SK-N-SH treated with all-trans-retinoic acid at 6 μM for 48 hours (cell line): ENCODE results near the gene IRAG1.

Experiments
- CSRNP3 ChIP-seq: fragments of 250-450 bp; sonication (Bioruptor Pico); IDR thresholded peaks from 2 replicates; pipeline ENCODE4 v1.5.1; 2021; ENCODE audit warnings: mild to moderate bottlenecking, moderate library complexity
- GLIS3 ChIP-seq: fragments of 250-450 bp; sonication (Bioruptor Pico); IDR thresholded peaks from 2 replicates; pipeline ENCODE4 v1.5.0; 2020; ENCODE audit warnings: mild to moderate bottlenecking, moderate library complexity
- OSR1 ChIP-seq: fragments of 250-450 bp; sonication (Bioruptor Pico); IDR thresholded peaks from 2 replicates; pipeline ENCODE4 v1.8.0; 2022; ENCODE audit warnings: moderate library complexity, mild to moderate bottlenecking, inconsistent platforms
- POU6F1 ChIP-seq: fragments of 250-450 bp; sonication (Bioruptor Pico); IDR thresholded peaks from 2 replicates; pipeline ENCODE4 v1.8.0; 2021; ENCODE audit warnings: low read depth, mild to moderate bottlenecking, moderate library complexity, borderline replicate concordance
- RARB ChIP-seq: fragments of 250-450 bp; sonication (Bioruptor Pico); IDR thresholded peaks from 2 replicates; pipeline ENCODE4 v1.8.0; 2021; ENCODE audit warnings: mild to moderate bottlenecking, moderate library complexity
- TCF4 ChIP-seq: fragments of 250-450 bp; sonication (Bioruptor Pico); IDR thresholded peaks from 2 replicates; pipeline ENCODE4 v1.8.0; 2021; ENCODE audit warnings: mild to moderate bottlenecking, moderate library complexity, borderline replicate concordance
- ZC3H10 ChIP-seq: fragments of 250-450 bp; sonication (Bioruptor Pico); IDR thresholded peaks from 2 replicates; pipeline ENCODE4 v1.5.1; 2021; ENCODE audit warnings: mild to moderate bottlenecking, moderate library complexity
- ZNF70 ChIP-seq: fragments of 450-650 bp; formaldehyde crosslinking; IDR thresholded peaks from 2 replicates; pipeline ENCODE4 v1.5.0; 2020; ENCODE audit warnings: mild to moderate bottlenecking, moderate library complexity
- ZNF8 ChIP-seq: fragments of 450-650 bp; formaldehyde crosslinking; IDR thresholded peaks from 2 replicates; pipeline ENCODE4 v1.5.0; 2020; ENCODE audit warnings: mild to moderate bottlenecking, moderate library complexity
- TF ChIP-seq, protein P1 (sequence below): fragments of 250-450 bp; sonication (Bioruptor Pico); IDR thresholded peaks from 2 replicates; pipeline ENCODE4 v1.8.0; 2020; ENCODE audit warnings: mild to moderate bottlenecking, moderate library complexity, borderline replicate concordance

DNA sequence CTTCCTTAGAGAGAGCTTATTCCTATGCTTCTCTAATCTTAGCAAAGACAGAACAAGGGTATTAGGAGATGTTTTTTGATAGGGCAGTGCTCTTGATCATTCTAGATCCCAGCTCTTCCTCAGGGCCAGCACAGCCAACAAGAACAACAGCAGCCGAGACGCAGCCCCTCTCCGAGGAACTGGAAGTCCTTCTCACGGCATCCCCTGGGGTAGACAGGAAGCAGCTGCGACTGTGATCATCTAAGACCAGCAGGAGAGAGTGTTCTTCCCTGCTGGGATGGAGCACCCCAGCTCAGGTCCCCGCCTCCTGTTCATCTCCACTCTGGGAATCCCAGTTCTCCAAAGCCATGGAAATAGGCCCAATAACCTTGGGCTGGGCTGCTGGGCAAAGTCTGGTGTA lies 29.6 kb downstream of the IRAG1 start:
- TF ChIP-seq OSR1 (CRISPR knock-in tag) = no peak
- no peak for TF ChIP-seq RARB (CRISPR knock-in tag)
- no peak for TF ChIP-seq POU6F1
- no peak for TF ChIP-seq CSRNP3 (CRISPR knock-in tag)
- TF ChIP-seq GLIS3 (CRISPR knock-in tag) = no peak
- TF ChIP-seq TCF4 (CRISPR knock-in tag) = no peak
- TF ChIP-seq ZC3H10 = no peak
- TF ChIP-seq, protein P1, sequence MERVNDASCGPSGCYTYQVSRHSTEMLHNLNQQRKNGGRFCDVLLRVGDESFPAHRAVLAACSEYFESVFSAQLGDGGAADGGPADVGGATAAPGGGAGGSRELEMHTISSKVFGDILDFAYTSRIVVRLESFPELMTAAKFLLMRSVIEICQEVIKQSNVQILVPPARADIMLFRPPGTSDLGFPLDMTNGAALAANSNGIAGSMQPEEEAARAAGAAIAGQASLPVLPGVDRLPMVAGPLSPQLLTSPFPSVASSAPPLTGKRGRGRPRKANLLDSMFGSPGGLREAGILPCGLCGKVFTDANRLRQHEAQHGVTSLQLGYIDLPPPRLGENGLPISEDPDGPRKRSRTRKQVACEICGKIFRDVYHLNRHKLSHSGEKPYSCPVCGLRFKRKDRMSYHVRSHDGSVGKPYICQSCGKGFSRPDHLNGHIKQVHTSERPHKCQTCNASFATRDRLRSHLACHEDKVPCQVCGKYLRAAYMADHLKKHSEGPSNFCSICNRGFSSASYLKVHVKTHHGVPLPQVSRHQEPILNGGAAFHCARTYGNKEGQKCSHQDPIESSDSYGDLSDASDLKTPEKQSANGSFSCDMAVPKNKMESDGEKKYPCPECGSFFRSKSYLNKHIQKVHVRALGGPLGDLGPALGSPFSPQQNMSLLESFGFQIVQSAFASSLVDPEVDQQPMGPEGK (CRISPR knock-in tag) = no peak
- no peak for TF ChIP-seq ZNF70
- no peak for TF ChIP-seq ZNF8 (CRISPR knock-in tag)
